ENCODE results near the gene DEPDC5. TPM values are rescaled to one million over a fixed set of nuclear protein-coding genes. Genes with fewer than 3 reads are reported as not detected.

The DEPDC5 gene
- polyA plus RNA-seq, 1 experiment, result 14.3 TPM

DNA sequence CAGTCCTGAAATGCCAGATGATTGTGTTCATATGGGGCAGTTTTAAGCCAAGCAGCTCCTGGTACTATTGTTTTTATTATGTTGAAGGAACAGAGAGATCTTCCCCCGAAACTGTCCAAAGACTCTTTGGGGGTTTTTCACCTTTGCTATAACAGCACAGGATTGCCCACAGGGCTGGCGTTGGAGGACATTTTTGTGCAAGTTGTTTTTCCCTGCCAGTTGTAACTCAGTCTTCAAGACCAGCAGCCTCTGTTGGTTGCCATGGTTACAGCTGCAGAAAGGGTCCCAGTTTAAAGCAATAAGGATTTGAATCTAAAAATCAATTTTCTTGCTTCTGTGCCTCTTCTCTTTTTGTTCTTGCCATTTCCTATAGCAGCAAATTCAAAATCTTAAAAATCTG lies 145.1 kb downstream of the DEPDC5 start:
- Histone ChIP-seq H3K27me3 (ENCODE audit: control insufficient read depth, insufficient read depth, low read length) (no peaks in the 10 kb centered on the region), H3K27ac (ENCODE audit: low read depth, low read length) (no peak overlapping the region), H3K4me3 (ENCODE audit: low read depth, low read length) (no peak overlapping the region), H3K9me3 (ENCODE audit: control insufficient read depth, insufficient read depth, low read length) (no peaks in the 10 kb centered on the region)
- no peak for TF ChIP-seq CTCF (IDR thresholded peaks at IDR 0.05; ENCODE audit: low read depth, low read length)
- ChIA-PET POLR2A (no interaction called here), CTCF (no interaction called here)
- DNase-seq (ENCODE audit: low read depth, low spot score), result no peak

GRCh38 chr22:31899669-31900068 lies 145.8 kb downstream of the DEPDC5 start:
- ChIA-PET POLR2A (no interaction called here), CTCF (no interaction called here)
- Histone ChIP-seq H3K4me3 (ENCODE audit: low read depth, low read length) (no peak overlapping the region), H3K9me3 (ENCODE audit: control insufficient read depth, insufficient read depth, low read length) (no peaks in the 10 kb centered on the region), H3K27ac (ENCODE audit: low read depth, low read length) (no peak overlapping the region), H3K27me3 (ENCODE audit: control insufficient read depth, insufficient read depth, low read length) (no peaks in the 10 kb centered on the region)
- no peak for TF ChIP-seq CTCF (IDR thresholded peaks at IDR 0.05; ENCODE audit: low read depth, low read length)
- no peak for DNase-seq (ENCODE audit: low read depth, low spot score)

DNA sequence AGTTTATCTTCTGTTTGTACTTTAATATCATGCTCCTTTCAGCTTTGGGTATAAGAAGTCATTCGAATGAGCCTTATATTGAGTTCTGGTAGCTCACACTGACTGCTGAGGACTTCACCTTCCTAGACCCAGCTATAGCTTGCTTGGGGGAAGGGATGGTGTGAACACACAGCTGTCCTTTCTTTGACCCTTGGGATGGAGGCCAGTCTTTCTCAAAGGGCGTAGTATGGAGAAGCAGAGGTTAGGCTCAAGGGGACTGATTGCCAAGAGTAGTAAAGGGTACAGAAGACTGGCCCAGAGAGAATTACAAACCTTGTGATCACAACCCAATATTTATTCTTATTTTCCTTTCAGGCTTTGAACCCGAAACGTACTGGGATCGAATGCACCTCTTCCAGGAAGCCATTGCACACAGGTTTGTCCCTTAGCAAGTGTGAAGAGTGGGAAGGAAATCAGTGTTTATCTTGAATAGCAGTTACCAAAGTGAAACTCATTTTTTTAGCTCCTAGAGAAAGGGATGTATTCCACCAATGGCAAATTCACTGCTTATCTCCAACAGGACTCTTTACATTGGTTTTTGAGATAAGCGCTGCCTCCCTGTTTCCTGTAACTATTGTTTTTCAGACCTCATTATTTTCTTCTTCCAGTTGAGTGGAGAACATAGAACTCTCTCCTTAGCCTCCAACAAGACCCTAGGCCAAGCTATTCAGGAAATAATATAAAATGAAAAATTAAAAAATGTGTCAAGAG lies 147.7 kb downstream of the DEPDC5 start:
- ChIA-PET CTCF (interaction anchor here (1.0 kb wide), 1 partner anchor 69 kb away, joined by 4 read pairs; no protein-coding TSS in a partner anchor), POLR2A (no interaction called here)
- no peak for DNase-seq (ENCODE audit: low read depth, low spot score)
- no peak overlapping the region for H3K27ac ChIP-seq (ENCODE audit: low read depth, low read length)
- no peak overlapping the region for H3K4me3 ChIP-seq (ENCODE audit: low read depth, low read length)
- no peak for TF ChIP-seq CTCF (IDR thresholded peaks at IDR 0.05; ENCODE audit: low read depth, low read length)
- no peaks in the 10 kb centered on the region for H3K27me3 ChIP-seq (ENCODE audit: control insufficient read depth, insufficient read depth, low read length)
- no peaks in the 10 kb centered on the region for H3K9me3 ChIP-seq (ENCODE audit: control insufficient read depth, insufficient read depth, low read length)

GRCh38 chr22:31904651-31905050 lies 150.8 kb downstream of the DEPDC5 start:
- ChIA-PET POLR2A (no interaction called here), CTCF (no interaction called here)
- Histone ChIP-seq H3K27ac (ENCODE audit: low read depth, low read length) (no peak overlapping the region), H3K4me3 (ENCODE audit: low read depth, low read length) (no peak overlapping the region), H3K9me3 (ENCODE audit: control insufficient read depth, insufficient read depth, low read length) (no peaks in the 10 kb centered on the region), H3K27me3 (ENCODE audit: control insufficient read depth, insufficient read depth, low read length) (no peaks in the 10 kb centered on the region)
- DNase-seq (ENCODE audit: low read depth, low spot score), result no peak
- TF ChIP-seq CTCF (IDR thresholded peaks at IDR 0.05; ENCODE audit: low read depth, low read length), result no peak

DNA sequence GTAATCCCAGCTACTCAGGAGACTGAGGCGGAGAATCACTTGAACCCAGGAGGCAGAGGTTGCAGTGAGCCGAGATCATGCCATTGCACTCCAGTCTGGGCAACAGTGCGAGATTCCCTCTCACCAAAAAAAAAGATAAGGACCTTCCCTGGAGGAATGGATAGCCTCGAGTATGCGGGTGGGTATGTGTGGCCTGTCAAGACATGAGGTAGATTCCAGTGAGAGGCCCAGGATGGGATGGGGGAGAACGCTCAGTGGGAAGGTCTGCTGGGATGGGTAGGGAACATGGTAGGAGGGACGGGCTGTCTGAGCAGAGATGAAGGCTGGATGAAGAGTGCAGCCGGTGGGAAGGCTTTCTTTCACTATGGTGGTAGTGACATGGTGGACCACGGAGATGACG lies 151.5 kb downstream of the DEPDC5 start:
- CTCF ChIA-PET, result no interaction called here
- no peak for TF ChIP-seq CTCF (IDR thresholded peaks at IDR 0.05; ENCODE audit: low read depth, low read length)
- Histone ChIP-seq H3K9me3 (ENCODE audit: control insufficient read depth, insufficient read depth, low read length) (no peaks in the 10 kb centered on the region), H3K27ac (ENCODE audit: low read depth, low read length) (no peak overlapping the region), H3K27me3 (ENCODE audit: control insufficient read depth, insufficient read depth, low read length) (no peaks in the 10 kb centered on the region), H3K4me3 (ENCODE audit: low read depth, low read length) (no peak overlapping the region)
- POLR2A ChIA-PET, result no interaction called here
- no peak for DNase-seq (ENCODE audit: low read depth, low spot score)

Measured in AG04450 (cell line).